Thyroid gland (tissue), 4 donors: ENCODE measurements around the gene MT3. TPM values are rescaled to one million over a fixed set of nuclear protein-coding genes. Genes with fewer than 3 reads are reported as not detected.

ENCODE experiments used
- DNase-seq, 2 donors: peaks; one replicate each; pipeline ENCODE4 v3.0.0-alpha.2; 2019
- H3K27ac ChIP-seq, 3 donors: fragments of 200-600 bp; sonication (generic); 1 replicate in 2 of 3; 2 replicates in 1 of 3; pipeline ENCODE4 v1.5.1; 2016 to 2019; ENCODE audit warnings: mild to moderate bottlenecking in 1 of 3, moderate library complexity in 1 of 3
- H3K27me3 ChIP-seq: fragments of 200-600 bp; sonication (generic); one replicate; pipeline ENCODE4 v1.5.1; 2019
- H3K36me3 ChIP-seq, 2 donors: fragments of 200-600 bp; sonication (generic); one replicate each; pipeline ENCODE4 v1.5.1; 2016 to 2019
- H3K4me1 ChIP-seq, 2 donors: fragments of 200-600 bp; sonication (generic); one replicate each; pipeline ENCODE4 v1.5.1; 2017 to 2019
- H3K4me3 ChIP-seq, 3 donors: fragments of 200-600 bp; sonication (generic); replicated peaks in 1 of 3; 1 replicate in 2 of 3; 2 replicates in 1 of 3; pipeline ENCODE4 v1.5.1; 2016; ENCODE audit warnings: mild to moderate bottlenecking in 1 of 3
- H3K9me3 ChIP-seq: fragments of 200-600 bp; sonication (generic); one replicate; pipeline ENCODE4 v1.5.1; 2017
- POLR2A ChIP-seq, 2 donors: fragments of 450-650 bp; IDR thresholded peaks; one replicate each; pipeline ENCODE4 v1.6.1; 2017; ENCODE audit warnings: antibody characterized with exemption in 2 of 2, mild to moderate bottlenecking in 2 of 2, moderate library complexity in 1 of 2
- WGBS, 2 donors: methylation state at CpG; one replicate each; pipeline ENCODE4 v1.1.5; 2017; 5-methylcytosine and 5-hydroxymethylcytosine counted together
- intact Hi-C: fragments of 100-400 bp; cut with DNase I; formaldehyde crosslinking; loops from one replicate; pipeline ENCODE4 v1.15.1; 2023
- total RNA-seq, 4 donors: library from RNA; depleted of rRNA; stranded (reverse); fragments of >200 nt; gene quantifications; one replicate each; pipeline ENCODE4 v1.2.3, GENCODE V29; 2016
- TF ChIP-seq, protein P1 (sequence below), 6 experiments: fragments of 200-600 bp in 3 of 6; fragments of 450-650 bp in 3 of 6; sonication (generic) in 3 of 6; IDR thresholded peaks; one replicate each; pipeline ENCODE4 v1.5.1; 2016 to 2019; ENCODE audit warnings: antibody characterized with exemption in 6 of 6, mild to moderate bottlenecking in 2 of 6, inconsistent platforms in 1 of 6, moderate library complexity in 1 of 6

MT3 gene
- total RNA-seq, 4 donors from 2014 or later: not detected

- H3K27ac ChIP-seq: no peak overlapping the region
- H3K4me3 ChIP-seq: no peak overlapping the region
- no peak for TF ChIP-seq POLR2A (IDR thresholded peaks at IDR 0.05)
- TF ChIP-seq, protein P1, sequence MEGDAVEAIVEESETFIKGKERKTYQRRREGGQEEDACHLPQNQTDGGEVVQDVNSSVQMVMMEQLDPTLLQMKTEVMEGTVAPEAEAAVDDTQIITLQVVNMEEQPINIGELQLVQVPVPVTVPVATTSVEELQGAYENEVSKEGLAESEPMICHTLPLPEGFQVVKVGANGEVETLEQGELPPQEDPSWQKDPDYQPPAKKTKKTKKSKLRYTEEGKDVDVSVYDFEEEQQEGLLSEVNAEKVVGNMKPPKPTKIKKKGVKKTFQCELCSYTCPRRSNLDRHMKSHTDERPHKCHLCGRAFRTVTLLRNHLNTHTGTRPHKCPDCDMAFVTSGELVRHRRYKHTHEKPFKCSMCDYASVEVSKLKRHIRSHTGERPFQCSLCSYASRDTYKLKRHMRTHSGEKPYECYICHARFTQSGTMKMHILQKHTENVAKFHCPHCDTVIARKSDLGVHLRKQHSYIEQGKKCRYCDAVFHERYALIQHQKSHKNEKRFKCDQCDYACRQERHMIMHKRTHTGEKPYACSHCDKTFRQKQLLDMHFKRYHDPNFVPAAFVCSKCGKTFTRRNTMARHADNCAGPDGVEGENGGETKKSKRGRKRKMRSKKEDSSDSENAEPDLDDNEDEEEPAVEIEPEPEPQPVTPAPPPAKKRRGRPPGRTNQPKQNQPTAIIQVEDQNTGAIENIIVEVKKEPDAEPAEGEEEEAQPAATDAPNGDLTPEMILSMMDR (IDR thresholded peaks at IDR 0.05): no peak
- intact Hi-C loops: no loop called here
- H3K36me3 ChIP-seq: no peaks in the 10 kb centered on the region
- WGBS, 2 donors: 92 to 97% methylated on average over 1 of the region's 1 CpG
- DNase-seq: no peak
- H3K4me1 ChIP-seq: peaks cover 11 to 33% of the 10 kb centered on the region in 2 donors
- H3K9me3 ChIP-seq: no peaks in the 10 kb centered on the region
- H3K27me3 ChIP-seq: peaks cover 4% of the 10 kb centered on the region
Observed at GRCh38 chr16:56640076-56640475, 50.7 kb downstream of the MT3 start.

Other genes starting within 250 kb of the MT3 start
- 100 to 1,000 TPM; 130 to 167 (median 146) TPM for gene AMFR, start 164.0 kb upstream of the MT3 start, total RNA-seq
- gene NUDT21, start 138.2 kb upstream of the MT3 start, total RNA-seq: 100 to 1,000 TPM in 1 of 4 donors, 10 to 100 TPM in 3; 55.0 to 120 (median 68.2) TPM
- gene OGFOD1, start 138.0 kb upstream of the MT3 start, total RNA-seq: 10 to 100 TPM; 28.4 to 75.3 (median 58.7) TPM
- gene BBS2, start 69.5 kb upstream of the MT3 start, total RNA-seq: 10 to 100 TPM; 55.1 to 98.6 (median 57.4) TPM
- gene MT4, start 24.5 kb upstream of the MT3 start, total RNA-seq: not detected
- 100 to 1,000 TPM in 1 of 4 donors, 10 to 100 TPM in 3; 42.8 to 285 (median 54.6) TPM for gene MT2A, start 19.1 kb downstream of the MT3 start, total RNA-seq
- 1,000 to 10,000 TPM in 1 of 4 donors, 100 to 1,000 TPM in 3; 111 to 1,129 (median 368) TPM for gene MT1E, start 36.3 kb downstream of the MT3 start, total RNA-seq
- 10 to 100 TPM in 3 of 4 donors, 1 to 10 TPM in 1; 7.1 to 45.5 (median 33.8) TPM for gene MT1M, start 43.1 kb downstream of the MT3 start, total RNA-seq
- gene MT1A, start 49.1 kb downstream of the MT3 start, total RNA-seq: 10 to 100 TPM in 3 of 4 donors, 1 to 10 TPM in 1; 7.1 to 23.6 (median 16.8) TPM
- gene MT1B, start 62.4 kb downstream of the MT3 start, total RNA-seq: not detected
- gene MT1F, start 68.4 kb downstream of the MT3 start, total RNA-seq: 100 to 1,000 TPM in 1 of 4 donors, 10 to 100 TPM in 3; 25.8 to 220 (median 45.1) TPM
- 100 to 1,000 TPM; 410 to 930 (median 704) TPM for gene MT1G, start 78.5 kb downstream of the MT3 start, total RNA-seq
- 100 to 1,000 TPM in 1 of 4 donors, 10 to 100 TPM in 2, not detected in 1; 45.4 to 179 (median 62.8) TPM for gene MT1H, start 80.3 kb downstream of the MT3 start, total RNA-seq
- 1,000 to 10,000 TPM in 1 of 4 donors, 100 to 1,000 TPM in 3; 314 to 2,825 (median 445) TPM for gene MT1X, start 92.9 kb downstream of the MT3 start, total RNA-seq
- gene NUP93, start 140.6 kb downstream of the MT3 start, total RNA-seq: 100 to 1,000 TPM in 2 of 4 donors, 10 to 100 TPM in 2; 70.1 to 150 (median 97.4) TPM